Osteoblast (primary cell): ENCODE data around the gene RPL38. TPM values are rescaled to one million over a fixed set of nuclear protein-coding genes. Genes with fewer than 3 reads are reported as not detected.

Source experiments
- DNase-seq: peaks from one replicate; pipeline ENCODE4 v3.0.0; 2011; ENCODE audit warnings: low spot score, mixed read lengths; ENCODE audit not compliant: insufficient read length; ENCODE audit errors: missing footprints
- H2AFZ ChIP-seq: 2 replicates; pipeline ENCODE4 v1.6.0; 2011; ENCODE audit warnings: mild to moderate bottlenecking, low read length
- H3K27ac ChIP-seq: 2 replicates; pipeline ENCODE4 v1.5.1; 2011; ENCODE audit warnings: mild to moderate bottlenecking, low read depth, low read length, moderate library complexity
- H3K27me3 ChIP-seq: 2 replicates; pipeline ENCODE4 v1.6.0; 2012; ENCODE audit warnings: mild to moderate bottlenecking, control low read depth, inconsistent platforms, low read length, moderate library complexity; ENCODE audit not compliant: insufficient read depth
- H3K36me3 ChIP-seq: 2 replicates; pipeline ENCODE4 v1.5.1; 2011; ENCODE audit warnings: mild to moderate bottlenecking, low read length, control low read depth, moderate library complexity; ENCODE audit not compliant: insufficient read depth
- H3K4me1 ChIP-seq: 2 replicates; pipeline ENCODE4 v1.5.1; 2011; ENCODE audit warnings: mild to moderate bottlenecking, low read length, control low read depth, moderate library complexity; ENCODE audit not compliant: insufficient read depth
- H3K4me2 ChIP-seq: 2 replicates; pipeline ENCODE4 v1.6.0; 2011; ENCODE audit warnings: mild to moderate bottlenecking, low read length; ENCODE audit not compliant: insufficient read depth
- H3K4me3 ChIP-seq: fragments of 200-600 bp; sonication (generic); 3 replicates; pipeline ENCODE4 v1.5.1; 2012; ENCODE audit warnings: mild to moderate bottlenecking, low read length, inconsistent platforms; ENCODE audit not compliant: insufficient read depth
- H3K79me2 ChIP-seq: 2 replicates; pipeline ENCODE4 v1.6.0; 2012; ENCODE audit warnings: mild to moderate bottlenecking, low read length, control low read depth, inconsistent platforms; ENCODE audit not compliant: insufficient read depth
- H3K9me3 ChIP-seq: 2 replicates; pipeline ENCODE4 v1.5.1; 2011; ENCODE audit warnings: low read depth, low read length, control low read depth
- H4K20me1 ChIP-seq: 2 replicates; pipeline ENCODE4 v1.6.0; 2012; ENCODE audit warnings: mild to moderate bottlenecking, low read length, control low read depth; ENCODE audit not compliant: insufficient read depth
- total RNA-seq: library from RNA; depleted of rRNA; stranded (reverse); fragments of >200 nt; gene quantifications from 2 replicates; pipeline ENCODE4 v1.2.3, GENCODE V29; 2012
- TF ChIP-seq, protein P1 (sequence below): IDR thresholded peaks from 2 replicates; pipeline ENCODE4 v1.5.1; 2011; ENCODE audit warnings: mild to moderate bottlenecking, low read depth, low read length, moderate library complexity; ENCODE audit errors: extremely low read depth

RPL38 gene
- total RNA-seq, 1 donor: 470 TPM

- DNase-seq: no peak
- Histone ChIP-seq H3K79me2 (peaks cover 21% of the 10 kb centered on the region), H3K4me2 (peak overlapping the region; percentile 88), H3K36me3 (peaks cover 42% of the 10 kb centered on the region), H3K27ac (no peak overlapping the region), H3K4me1 (peaks cover 38% of the 10 kb centered on the region), H3K4me3 (peak overlapping the region; percentile 78), H3K27me3 (no peaks in the 10 kb centered on the region), H4K20me1 (peaks cover 51% of the 10 kb centered on the region), H2AFZ (no peak overlapping the region), H3K9me3 (no peaks in the 10 kb centered on the region)
- TF ChIP-seq, protein P1, sequence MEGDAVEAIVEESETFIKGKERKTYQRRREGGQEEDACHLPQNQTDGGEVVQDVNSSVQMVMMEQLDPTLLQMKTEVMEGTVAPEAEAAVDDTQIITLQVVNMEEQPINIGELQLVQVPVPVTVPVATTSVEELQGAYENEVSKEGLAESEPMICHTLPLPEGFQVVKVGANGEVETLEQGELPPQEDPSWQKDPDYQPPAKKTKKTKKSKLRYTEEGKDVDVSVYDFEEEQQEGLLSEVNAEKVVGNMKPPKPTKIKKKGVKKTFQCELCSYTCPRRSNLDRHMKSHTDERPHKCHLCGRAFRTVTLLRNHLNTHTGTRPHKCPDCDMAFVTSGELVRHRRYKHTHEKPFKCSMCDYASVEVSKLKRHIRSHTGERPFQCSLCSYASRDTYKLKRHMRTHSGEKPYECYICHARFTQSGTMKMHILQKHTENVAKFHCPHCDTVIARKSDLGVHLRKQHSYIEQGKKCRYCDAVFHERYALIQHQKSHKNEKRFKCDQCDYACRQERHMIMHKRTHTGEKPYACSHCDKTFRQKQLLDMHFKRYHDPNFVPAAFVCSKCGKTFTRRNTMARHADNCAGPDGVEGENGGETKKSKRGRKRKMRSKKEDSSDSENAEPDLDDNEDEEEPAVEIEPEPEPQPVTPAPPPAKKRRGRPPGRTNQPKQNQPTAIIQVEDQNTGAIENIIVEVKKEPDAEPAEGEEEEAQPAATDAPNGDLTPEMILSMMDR: no peak
Observed at GRCh38 chr17:74211141-74211911, 7.8 kb downstream of the RPL38 start.

DNA sequence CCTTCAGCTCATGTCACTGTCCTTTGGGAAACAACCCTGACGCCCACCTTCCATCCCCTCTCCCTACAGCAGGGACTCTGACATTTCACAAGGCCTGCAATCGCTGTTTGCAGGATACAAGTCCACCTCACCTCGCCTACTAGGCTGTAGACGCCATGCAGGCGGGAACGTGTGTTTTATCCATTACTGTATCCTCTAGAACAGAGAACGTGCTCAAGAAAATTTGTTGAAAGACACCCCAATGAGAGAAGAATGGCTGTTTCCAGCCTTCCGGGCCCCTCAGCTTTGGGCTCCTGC, 8.4 kb downstream of the RPL38 start:
- Histone ChIP-seq H3K79me2 (peaks cover 15% of the 10 kb centered on the region), H3K27me3 (no peaks in the 10 kb centered on the region), H3K36me3 (peaks cover 39% of the 10 kb centered on the region), H3K9me3 (no peaks in the 10 kb centered on the region), H2AFZ (no peak overlapping the region), H4K20me1 (peaks cover 47% of the 10 kb centered on the region), H3K27ac (no peak overlapping the region), H3K4me2 (peak overlapping the region; percentile 88), H3K4me1 (peaks cover 37% of the 10 kb centered on the region), H3K4me3 (peak overlapping the region; percentile 78)
- TF ChIP-seq, protein P1: no peak
- no peak for DNase-seq

- Histone ChIP-seq H3K4me2 (peak overlapping the region; percentile 88), H3K36me3 (peaks cover 34% of the 10 kb centered on the region), H3K9me3 (no peaks in the 10 kb centered on the region), H3K4me1 (peaks cover 34% of the 10 kb centered on the region), H3K27ac (peak overlapping the region; percentile 65), H2AFZ (peak overlapping the region; percentile 81), H3K79me2 (peaks cover 11% of the 10 kb centered on the region), H3K27me3 (no peaks in the 10 kb centered on the region), H3K4me3 (peak overlapping the region; percentile 78), H4K20me1 (peaks cover 43% of the 10 kb centered on the region)
- TF ChIP-seq, protein P1: no peak
- peak; percentile 49 for DNase-seq
Observed at GRCh38 chr17:74212209-74212912, 8.9 kb downstream of the RPL38 start.
